GM18870 (cell line): ENCODE measurements around the gene KCNJ1.

Experiments
- ATAC-seq: cut with Tn5 transposase; IDR thresholded peaks from one replicate; pipeline ENCODE4 v1.9.1; 2021; ENCODE audit warnings: moderate library complexity; ENCODE audit not compliant: unreplicated experiment

The KCNJ1 gene

DNA sequence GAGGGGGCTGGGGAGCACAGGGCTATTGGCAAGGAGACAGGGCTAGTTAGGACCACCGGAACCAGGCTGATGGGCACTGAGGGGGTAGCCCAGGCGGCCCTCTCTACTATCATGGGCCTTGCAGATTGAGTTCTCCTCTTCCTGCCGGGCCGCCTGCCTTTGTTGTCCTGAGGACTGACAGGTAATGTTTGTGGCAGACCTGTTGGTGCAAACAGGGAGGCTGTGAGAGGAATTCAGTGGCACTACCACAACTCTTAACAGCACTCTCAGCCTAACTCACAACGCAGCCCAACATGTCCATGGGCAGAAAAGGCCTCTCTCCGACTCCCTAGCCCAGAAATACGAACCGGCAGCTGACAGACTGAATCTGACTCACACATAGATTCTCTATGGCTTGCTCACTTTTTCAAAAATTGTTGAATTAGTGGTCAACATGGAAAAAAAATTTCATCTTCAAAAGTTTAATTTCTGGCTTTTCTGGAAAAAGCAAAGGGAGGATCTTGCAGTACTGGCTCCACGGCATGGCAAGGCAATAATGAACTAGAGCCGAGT, 35.5 kb upstream of the KCNJ1 start:
- no peak for ATAC-seq

DNA sequence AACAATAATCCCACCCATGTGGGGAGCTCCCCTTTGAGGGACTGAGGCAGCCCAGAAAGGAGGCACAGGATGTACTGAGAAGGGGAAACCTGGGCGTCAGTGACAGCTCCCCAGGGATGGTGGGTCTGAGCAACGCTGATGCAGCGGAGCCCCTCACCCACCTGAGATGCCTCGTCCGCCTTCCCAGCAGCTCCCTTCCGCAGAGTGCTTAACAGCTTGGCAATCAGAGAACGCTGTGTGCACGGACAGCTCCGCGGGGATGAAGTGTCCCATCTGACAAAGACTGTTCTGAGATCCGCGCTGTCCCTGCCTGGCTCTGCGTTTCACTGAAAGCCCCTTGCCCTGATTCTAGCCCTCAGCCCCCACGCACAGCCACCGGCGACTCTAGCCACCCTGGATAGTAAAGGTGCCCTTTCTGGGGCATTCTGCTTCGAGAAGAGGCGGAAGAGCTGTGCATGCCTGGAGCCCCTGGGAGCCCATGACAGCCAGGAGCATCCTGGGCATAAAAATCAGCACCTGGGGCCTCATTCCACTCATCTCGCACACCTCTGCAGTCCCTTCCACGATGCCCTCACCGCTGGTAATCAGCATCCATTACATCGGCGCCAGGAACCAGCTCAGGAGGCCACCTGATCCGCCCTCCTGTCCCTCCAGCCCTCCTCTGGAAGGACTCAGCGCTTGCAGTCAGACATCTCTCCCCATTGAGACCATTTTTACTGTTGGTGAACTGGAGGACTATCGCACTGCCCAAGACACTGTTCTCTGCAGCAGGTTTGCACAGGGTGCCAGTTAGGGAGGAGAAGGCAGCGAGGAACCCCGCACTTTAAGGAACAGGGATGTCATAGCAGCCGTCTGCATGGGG, 34.8 kb upstream of the KCNJ1 start:
- ATAC-seq: no peak

DNA sequence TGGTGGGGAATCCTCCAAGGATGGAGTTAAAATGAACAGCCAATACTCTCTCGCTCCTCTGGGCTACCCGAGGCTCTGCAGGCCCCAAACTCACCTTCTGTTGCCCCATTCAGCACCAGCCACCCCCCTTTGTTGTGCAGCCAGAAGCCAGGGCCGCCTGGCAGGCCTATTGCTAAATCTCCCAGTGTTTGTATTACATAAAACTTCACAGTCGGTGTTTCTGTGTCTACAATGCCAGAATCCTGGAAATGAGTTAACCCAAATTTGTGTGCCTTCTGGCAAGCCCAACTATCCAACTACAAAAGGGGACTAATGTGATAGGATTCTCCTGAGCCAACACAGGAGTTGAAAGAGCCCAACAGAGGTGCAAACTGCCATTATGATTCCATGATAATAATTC, 33.4 kb upstream of the KCNJ1 start:
- no peak for ATAC-seq

DNA sequence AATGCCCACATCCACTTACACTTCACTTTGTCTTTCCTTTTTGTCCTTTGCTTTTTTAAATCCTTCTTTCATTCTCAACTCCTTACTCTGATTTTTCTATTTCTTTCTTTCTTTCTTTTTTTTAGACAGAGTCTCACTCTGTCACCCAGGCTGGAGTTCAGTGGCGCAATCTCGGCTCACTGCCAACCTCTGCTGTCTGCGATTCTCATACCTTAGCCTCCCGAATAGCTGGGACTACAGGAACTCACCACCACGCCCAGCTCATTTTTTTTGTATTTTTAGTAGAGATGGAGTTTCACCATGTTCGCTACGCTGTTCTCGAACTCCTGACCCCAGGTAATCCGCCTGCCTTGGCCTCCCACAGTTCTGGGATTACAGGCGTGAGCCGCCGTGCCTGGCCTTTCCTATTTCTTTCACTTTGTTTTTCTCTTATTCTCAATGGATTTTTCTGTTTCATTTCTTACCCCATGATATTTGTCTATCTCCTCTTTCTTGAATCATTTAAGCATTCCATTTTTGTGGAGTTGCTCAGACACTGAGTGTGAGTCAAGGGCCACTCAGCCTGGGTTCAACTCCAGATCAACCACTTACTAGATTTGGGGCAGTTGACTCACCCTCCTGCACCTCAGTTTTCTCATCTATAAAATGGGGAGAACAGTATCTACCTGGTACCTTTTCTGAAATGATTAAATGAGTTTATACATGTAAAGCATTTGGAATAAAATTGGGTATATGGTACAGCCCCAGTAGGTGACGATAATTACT, 31.7 kb upstream of the KCNJ1 start:
- ATAC-seq: no peak

- no peak for ATAC-seq
Measured at GRCh38 chr11:128897826-128898225, 30.7 kb upstream of the KCNJ1 start.

DNA sequence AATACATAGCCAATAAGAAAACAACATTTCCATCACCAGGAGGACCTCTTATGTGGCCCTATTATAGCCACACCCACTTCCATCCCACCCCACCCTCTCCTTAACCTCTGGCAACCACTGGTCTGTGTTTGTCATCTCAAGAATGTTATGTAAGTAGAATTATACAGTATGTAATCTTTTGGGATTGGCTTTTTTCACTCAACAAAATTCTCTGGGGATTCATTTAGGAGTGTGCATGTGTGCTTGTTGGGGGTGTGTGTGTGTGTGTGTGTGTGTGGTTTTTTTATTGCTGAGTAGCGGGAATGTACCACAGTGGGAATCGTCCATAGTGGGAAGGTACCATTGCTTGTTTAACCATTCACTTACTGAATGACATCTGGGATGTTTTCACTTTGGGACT, 29.3 kb upstream of the KCNJ1 start:
- ATAC-seq: no peak

DNA sequence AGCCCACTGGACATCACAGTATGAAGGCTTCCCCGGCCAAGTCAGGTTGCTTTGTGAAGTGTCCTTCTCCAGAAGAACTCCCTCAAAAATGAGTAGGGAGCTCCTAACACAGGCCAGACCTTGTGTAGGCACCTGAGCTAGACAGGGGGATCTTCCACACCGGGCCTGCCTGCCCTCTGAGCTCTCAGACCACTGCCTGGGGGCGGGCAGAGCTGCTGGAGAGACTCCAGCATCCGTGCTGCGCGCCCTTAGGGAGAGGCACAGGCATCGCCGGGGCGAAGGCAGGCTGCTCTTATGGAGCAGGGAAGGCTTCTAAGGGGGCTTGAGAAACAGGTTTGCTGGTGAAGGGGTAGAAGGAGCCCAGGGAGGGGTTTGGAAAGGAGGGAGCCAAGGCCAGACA, 28.4 kb upstream of the KCNJ1 start:
- ATAC-seq: no peak

DNA sequence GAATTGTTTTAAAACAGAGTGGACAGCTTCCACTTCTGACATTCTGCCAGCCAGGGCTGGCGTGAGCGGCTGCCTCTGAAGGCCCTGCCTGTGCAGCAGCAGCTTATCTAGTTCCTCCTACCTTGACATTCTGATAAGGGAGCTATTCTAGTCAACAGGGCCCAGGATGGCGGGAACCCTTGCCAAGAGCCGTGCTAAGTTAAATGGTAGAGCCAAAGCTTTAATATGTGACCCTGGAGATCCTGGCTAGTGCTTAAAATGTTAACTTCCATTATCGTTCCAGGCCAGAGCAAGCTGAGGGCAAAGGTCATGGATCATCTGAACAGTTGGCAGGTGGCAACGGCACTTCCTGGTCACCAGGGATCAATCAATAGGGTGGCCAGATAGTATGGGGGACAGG, 27.6 kb upstream of the KCNJ1 start:
- no peak for ATAC-seq

GRCh38 chr11:128894286-128894681, 27.2 kb upstream of the KCNJ1 start:
- no peak for ATAC-seq

GRCh38 chr11:128893578-128894285, 26.6 kb upstream of the KCNJ1 start:
- ATAC-seq: peak; percentile 72

DNA sequence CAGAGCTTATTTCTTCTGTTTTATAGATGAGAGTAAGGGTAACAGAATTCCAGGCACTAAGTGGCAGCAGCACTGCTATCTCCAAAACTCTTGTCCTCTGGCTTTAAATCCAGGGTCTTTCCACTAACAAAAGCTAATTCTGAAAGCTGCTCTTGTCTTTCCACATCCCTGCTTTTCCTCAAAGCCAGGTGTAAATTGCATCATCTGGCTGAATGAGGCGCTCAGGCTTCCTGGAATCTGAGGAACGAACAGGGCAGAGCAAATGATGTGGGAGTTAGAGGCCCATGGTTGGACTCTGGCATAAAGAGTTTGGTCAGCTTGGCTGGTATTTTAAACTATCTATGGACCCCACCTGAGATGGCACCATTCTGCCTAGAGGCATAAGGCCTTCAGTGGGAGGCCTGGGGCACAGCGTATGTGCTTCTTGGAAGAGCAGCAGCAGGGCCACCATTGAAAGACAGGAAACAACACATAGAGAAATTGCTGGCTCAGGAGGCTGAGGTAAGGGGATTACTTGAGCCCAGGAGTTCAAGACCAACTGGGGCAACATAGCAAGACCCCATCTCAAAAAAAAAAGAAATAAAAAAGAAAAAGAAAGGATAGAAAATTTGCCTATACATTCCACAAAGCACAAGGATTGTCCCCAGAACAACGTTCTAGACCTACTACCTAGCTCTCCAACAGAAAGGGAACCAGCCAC, 25.9 kb upstream of the KCNJ1 start:
- ATAC-seq: no peak

DNA sequence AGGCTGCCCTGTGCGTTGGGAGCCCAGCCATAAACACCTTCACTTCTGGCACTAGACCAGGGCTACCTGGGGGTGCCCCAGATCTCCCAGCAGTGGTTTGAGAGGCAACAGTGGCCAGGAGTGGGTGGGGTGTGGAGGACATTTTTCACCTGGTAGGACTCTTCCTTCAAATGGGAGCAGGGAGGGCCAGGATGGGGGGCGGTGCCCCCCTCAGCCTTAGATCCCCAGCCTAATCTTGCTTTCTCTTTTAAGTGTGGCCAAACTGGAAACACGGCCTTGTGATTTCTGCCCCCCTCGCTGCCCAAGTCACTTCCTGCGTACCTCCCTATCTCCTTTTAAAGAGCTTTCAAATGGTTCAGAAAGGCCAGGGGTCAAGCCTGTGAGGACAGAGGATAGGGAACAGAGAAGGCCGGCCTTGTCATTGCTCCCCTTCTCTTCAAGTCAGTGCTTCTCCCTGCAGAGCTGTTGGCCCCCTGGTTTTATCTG, 24.9 kb upstream of the KCNJ1 start:
- no peak for ATAC-seq

DNA sequence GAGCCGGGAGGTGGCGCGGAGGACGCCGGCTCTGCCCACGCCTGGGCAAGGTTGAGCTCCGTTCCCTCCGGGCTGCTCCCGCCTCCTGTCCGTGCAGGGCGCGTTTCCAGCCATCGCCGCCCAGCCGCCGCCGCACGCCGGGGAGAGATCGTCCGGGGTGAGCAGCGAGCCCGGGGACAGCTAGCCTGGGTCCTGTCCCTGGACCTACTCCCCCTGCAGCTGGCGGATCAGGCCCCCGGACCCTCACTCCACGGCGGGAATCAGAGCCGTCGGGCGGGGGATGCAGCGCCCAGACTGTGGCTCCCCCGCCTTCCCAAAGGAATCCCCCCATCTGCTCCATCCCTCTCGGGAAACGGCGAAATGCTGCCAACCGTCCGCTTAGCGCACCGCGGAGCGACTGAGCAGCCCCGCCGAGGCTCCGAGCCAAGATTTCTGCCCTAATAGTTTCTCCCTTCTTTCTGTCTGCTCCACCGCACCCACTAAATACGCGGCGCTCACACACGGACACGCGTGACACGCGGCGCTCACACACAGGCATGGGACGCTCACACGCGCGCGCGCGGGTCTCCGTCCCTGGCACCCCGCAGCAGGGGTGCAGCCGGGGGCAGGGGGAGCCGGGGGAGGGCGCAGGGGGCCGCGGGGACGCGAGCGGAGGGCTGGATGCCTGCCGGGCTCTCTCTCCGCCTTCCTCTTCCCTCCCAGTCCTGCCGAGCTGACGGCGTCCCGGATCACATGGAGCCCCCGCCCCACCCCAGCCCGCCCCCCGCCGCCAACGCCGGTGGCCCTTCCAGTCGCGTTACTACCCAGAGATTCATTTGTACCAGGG, 23.7 kb upstream of the KCNJ1 start, which contains the start of gene KCNJ5:
Gene KCNJ5 (plus strand): TSS at position 814 of the 826 bp plus-strand sequence. CDS start 19,918 bp downstream, outside the sequence.
- no peak for ATAC-seq

DNA sequence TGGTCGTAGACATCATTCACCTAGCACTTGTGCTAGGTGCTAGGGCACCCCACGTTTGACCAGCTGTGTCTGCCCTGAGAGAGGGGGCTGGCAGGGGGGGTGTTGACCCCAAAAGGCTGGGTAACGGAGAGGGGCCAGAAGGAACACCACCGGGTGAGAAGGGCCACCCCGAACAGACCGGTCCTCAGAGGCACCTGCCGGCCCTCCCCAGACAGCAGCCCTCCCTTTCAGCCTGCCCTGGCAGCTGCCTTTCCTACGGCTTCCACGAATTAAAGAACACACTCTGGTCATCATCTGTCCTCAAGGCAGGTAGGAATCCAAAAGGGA, 23.1 kb upstream of the KCNJ1 start:
- ATAC-seq: no peak

DNA sequence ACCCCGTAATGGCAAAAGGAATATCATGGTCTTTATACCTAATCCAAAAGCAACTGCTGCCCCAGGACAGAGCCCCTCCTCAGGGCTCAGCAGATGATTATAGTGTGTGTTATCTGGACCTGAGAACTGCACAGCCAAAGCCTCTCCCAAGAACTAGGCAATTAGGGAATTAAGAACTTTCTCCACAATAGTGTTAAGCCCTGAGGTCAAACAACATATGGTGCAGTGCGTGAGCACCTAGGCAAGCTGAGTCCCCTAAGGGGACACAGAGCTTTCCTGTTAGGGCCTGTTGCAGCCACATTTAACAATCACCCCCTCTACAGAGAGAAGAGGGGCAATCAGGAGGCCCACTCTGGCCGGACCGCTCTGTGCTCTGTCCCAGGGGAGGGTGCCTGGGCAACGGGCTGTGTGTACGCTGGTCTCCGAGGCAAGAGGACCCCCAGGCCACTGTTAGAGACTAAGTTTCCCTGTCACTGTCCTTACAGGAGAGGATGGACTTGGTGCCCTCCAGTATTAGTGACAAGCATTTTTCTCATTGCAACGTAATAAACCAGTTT, 22.6 kb upstream of the KCNJ1 start:
- no peak for ATAC-seq

DNA sequence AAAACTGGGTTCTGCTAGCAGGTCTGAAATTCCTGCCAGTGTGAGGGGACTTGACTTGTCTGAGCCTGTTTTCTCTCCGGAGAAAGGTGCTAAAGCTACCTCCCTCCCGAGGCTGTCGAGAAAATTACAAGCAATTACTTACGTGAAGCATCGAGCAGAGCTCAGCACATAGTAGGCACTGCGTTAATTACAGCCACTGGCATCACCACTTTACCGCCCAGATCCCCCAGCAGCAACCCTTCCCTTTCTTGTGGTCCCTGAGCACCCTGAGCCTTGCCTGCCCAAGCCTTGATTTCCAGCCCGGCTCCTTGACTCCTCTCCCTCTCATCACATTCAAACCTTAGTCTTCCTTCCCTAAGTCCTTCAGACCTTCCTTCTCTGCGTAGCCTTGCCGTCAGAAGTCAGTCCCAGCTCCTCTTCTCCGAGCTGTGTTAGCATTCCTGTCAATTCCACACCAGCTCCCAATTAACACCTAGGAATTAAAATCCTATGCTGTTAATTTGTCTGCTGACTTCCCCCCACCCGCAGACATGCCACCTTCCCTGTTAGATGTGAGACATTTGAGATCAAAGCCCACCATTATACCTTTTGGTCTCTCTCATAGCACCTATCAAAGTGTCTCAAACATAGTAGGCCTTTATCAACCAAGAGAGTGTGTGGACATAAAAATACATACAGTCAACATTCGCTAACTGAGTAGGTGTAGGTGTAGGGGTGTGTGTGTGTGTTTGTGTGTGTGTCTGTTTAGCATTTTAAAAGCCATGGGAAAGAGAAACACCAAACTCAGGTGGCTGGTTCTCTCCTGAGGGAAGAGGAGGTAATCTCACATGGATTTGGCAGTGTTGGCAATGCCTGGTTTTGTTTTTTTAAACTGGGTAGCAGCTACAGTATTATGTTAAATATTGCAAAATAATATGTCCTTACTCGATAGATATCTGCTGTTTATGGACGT, 21.2 kb upstream of the KCNJ1 start:
- no peak for ATAC-seq

DNA sequence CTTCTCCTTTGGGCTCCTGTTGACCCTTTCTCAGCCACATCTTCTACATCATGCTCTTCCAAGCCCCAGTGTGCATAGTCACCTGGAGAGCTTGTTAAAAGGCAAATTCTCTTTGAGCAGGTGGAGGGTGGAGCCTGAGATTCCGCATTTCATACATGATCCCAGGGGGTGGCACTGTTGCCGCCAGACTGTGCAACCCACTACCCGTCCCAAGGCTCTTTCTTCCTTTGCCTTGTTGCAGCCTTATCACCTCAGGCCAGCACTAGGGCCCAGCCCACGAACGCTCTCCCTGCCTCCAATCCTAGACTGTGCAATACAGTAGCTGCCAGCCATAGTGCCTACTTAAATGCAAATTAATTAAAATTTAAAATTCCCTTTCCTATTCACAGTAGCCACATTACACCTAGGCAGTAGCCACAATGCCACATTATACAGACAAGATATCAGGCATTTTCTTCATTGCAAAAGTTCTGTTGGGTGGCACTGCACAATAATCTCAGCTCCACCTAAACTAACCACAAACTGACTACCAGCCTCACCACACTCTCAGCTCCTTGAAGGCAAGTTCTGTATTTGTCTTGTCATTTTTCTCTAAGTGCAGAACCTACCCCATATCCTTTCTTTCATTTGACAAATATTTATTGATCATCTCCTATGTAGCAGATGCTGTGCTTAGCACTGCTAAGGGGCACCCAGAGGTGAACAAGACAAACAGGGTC, 19.5 kb upstream of the KCNJ1 start:
- no peak for ATAC-seq
